Left renal cortex interstitium (tissue), 4 donors: Measurements from ENCODE around the gene SLC35C1. TPM values are rescaled to one million over a fixed set of nuclear protein-coding genes. Genes with fewer than 3 reads are reported as not detected.

Source experiments
- DNase-seq, 4 donors: peaks; one replicate each; pipeline ENCODE4 v3.0.0-alpha.2; 2013; ENCODE audit warnings: low read depth in 4 of 4, low spot score in 2 of 4, missing footprints in 1 of 4
- polyA plus RNA-seq, 4 donors: library from polyadenylated mRNA; unstranded; fragments of 120-200 nt; gene quantifications; one replicate each; pipeline ENCODE4 v1.2.1, GENCODE V29; 2013; ENCODE audit not compliant: insufficient read length in 4 of 4

The SLC35C1 gene
- polyA plus RNA-seq, 4 donors = 7.0 to 10.2 (median 8.7) TPM

GRCh38 chr11:45843158-45843924 is 38.4 kb downstream of the SLC35C1 start:
- DNase-seq = peak; percentile 59 to 85 (median 73)

- DNase-seq = no peak
Observed at GRCh38 chr11:45844822-45845578, 40.1 kb downstream of the SLC35C1 start.

- DNase-seq = no peak
Observed at GRCh38 chr11:45846174-45846675, 41.3 kb downstream of the SLC35C1 start.

GRCh38 chr11:45846974-45847910 is 42.3 kb downstream of the SLC35C1 start, which contains the start of gene CRY2:
Gene CRY2, plus strand, starts transcription at chr11:45847475. Its CDS starts 16 bp downstream, at chr11:45847491.
- peak; percentile 93 to 97 (median 95) for DNase-seq

GRCh38 chr11:45847911-45848316 is 43.0 kb downstream of the SLC35C1 start:
- peak in 1 of 4 donors; percentile 32 for DNase-seq

- DNase-seq = no peak
Observed at GRCh38 chr11:45848654-45849081, 43.7 kb downstream of the SLC35C1 start.

GRCh38 chr11:45850446-45850845 is 45.5 kb downstream of the SLC35C1 start:
- no peak for DNase-seq

- no peak for DNase-seq
Observed at GRCh38 chr11:45851228-45851627, 46.3 kb downstream of the SLC35C1 start.

GRCh38 chr11:45852018-45852711 is 47.2 kb downstream of the SLC35C1 start:
- no peak for DNase-seq

- DNase-seq = no peak
Observed at GRCh38 chr11:45852712-45853101, 47.8 kb downstream of the SLC35C1 start.

- DNase-seq = no peak
Observed at GRCh38 chr11:45853332-45854219, 48.6 kb downstream of the SLC35C1 start.

- no peak for DNase-seq
Observed at GRCh38 chr11:45855308-45855707, 50.4 kb downstream of the SLC35C1 start.

GRCh38 chr11:45856044-45856468 is 51.1 kb downstream of the SLC35C1 start:
- DNase-seq = no peak

- no peak for DNase-seq
Observed at GRCh38 chr11:45857961-45858474, 53.1 kb downstream of the SLC35C1 start.

GRCh38 chr11:45858751-45859398 is 53.9 kb downstream of the SLC35C1 start:
- no peak for DNase-seq

GRCh38 chr11:45859661-45860140 is 54.8 kb downstream of the SLC35C1 start:
- DNase-seq = peak in 1 of 4 donors; percentile 37

- no peak for DNase-seq
Observed at GRCh38 chr11:45860348-45860747, 55.4 kb downstream of the SLC35C1 start.
